Skeletal muscle satellite cell (primary cell): ENCODE data around the gene UGT1A9.
"Not testable (repeated sequence)": the region's sequence is repeated elsewhere in the genome, so short reads cannot be mapped to it uniquely, and the experiment has no call there.

Experiments used
- H3K27me3 ChIP-seq: 2 replicates; pipeline ENCODE4 v1.7.0; 2013; ENCODE audit warnings: low read length; ENCODE audit not compliant: control insufficient read depth, insufficient read depth
- H3K36me3 ChIP-seq: 2 replicates; pipeline ENCODE4 v1.7.0; 2013; ENCODE audit warnings: mild to moderate bottlenecking, control low read depth, low read length; ENCODE audit not compliant: insufficient read depth
- H3K4me1 ChIP-seq: 2 replicates; pipeline ENCODE4 v1.7.0; 2013; ENCODE audit warnings: low read length; ENCODE audit not compliant: control insufficient read depth, insufficient read depth
- H3K4me2 ChIP-seq: 2 replicates; pipeline ENCODE4 v1.7.0; 2013; ENCODE audit warnings: mild to moderate bottlenecking, low read length
- H3K4me3 ChIP-seq: 2 replicates; pipeline ENCODE4 v1.7.0; 2013; ENCODE audit warnings: low read length
- H3K9ac ChIP-seq: 2 replicates; pipeline ENCODE4 v1.7.0; 2013; ENCODE audit warnings: mild to moderate bottlenecking, low read depth, low read length, moderate library complexity
- H3K9me3 ChIP-seq: replicated peaks from 2 replicates; pipeline ENCODE4 v1.7.0; 2013; ENCODE audit warnings: mild to moderate bottlenecking, control low read depth, low read length

Gene UGT1A9

GRCh38 chr2:233655943-233656342, 15.8 kb upstream of the UGT1A9 start:
- H3K4me2 ChIP-seq, H3K9ac ChIP-seq, H3K4me1 ChIP-seq, H3K4me3 ChIP-seq, H3K9me3 ChIP-seq, H3K36me3 ChIP-seq, H3K27me3 ChIP-seq: not testable (repeated sequence)

GRCh38 chr2:233656443-233656842, 15.3 kb upstream of the UGT1A9 start:
- H3K27me3 ChIP-seq, result no peaks in the 10 kb centered on the region
- no peaks in the 10 kb centered on the region for H3K4me1 ChIP-seq
- H3K9me3 ChIP-seq, result no peaks in the 10 kb centered on the region
- no peak overlapping the region for H3K4me3 ChIP-seq
- no peaks in the 10 kb centered on the region for H3K36me3 ChIP-seq
- no peak overlapping the region for H3K9ac ChIP-seq
- no peak overlapping the region for H3K4me2 ChIP-seq

GRCh38 chr2:233658610-233659009, 13.1 kb upstream of the UGT1A9 start:
- H3K9ac ChIP-seq, result no peak overlapping the region
- no peak overlapping the region for H3K4me2 ChIP-seq
- H3K4me1 ChIP-seq, result no peaks in the 10 kb centered on the region
- no peaks in the 10 kb centered on the region for H3K36me3 ChIP-seq
- H3K9me3 ChIP-seq, result no peaks in the 10 kb centered on the region
- H3K4me3 ChIP-seq, result no peak overlapping the region
- no peaks in the 10 kb centered on the region for H3K27me3 ChIP-seq

- no peak overlapping the region for H3K4me2 ChIP-seq
- H3K9ac ChIP-seq, result no peak overlapping the region
- no peaks in the 10 kb centered on the region for H3K4me1 ChIP-seq
- H3K9me3 ChIP-seq, result no peaks in the 10 kb centered on the region
- no peak overlapping the region for H3K4me3 ChIP-seq
- H3K27me3 ChIP-seq, result no peaks in the 10 kb centered on the region
- H3K36me3 ChIP-seq, result no peaks in the 10 kb centered on the region
Observed at GRCh38 chr2:233663911-233664310, 7.8 kb upstream of the UGT1A9 start.

DNA sequence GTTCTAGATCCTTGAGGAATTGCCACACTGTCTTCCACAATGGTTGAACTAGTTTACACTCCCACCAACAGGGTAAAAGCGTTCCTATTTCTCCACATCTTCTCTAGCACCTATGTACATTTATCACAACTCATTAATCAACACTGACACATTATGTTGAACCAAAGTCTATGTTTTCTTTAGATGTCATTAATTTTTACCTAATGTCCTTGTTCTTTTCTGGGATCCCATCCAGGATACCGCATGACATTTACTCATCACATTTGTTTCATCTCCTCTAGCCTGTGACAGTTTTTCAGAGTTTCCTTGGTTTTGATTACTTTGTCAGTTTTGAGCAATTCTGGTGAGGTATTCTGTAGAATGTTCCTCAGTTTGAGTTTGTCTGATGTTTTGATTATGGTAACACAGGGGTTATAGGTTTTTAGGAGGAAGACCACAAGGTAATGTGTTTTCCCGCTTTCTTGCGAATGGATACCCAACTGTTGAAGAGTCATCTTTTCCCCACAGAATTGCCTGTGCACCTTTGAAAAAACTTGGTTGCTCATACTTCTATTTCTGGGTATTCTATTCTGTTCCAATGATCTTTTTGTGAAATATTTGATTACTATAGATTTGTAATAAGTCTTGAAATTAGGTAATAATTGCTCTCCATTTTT, 3.0 kb upstream of the UGT1A9 start:
- Histone ChIP-seq H3K9me3 (no peaks in the 10 kb centered on the region), H3K36me3 (no peaks in the 10 kb centered on the region), H3K9ac (no peak overlapping the region), H3K27me3 (no peaks in the 10 kb centered on the region), H3K4me3 (no peak overlapping the region), H3K4me1 (no peaks in the 10 kb centered on the region), H3K4me2 (no peak overlapping the region)

DNA sequence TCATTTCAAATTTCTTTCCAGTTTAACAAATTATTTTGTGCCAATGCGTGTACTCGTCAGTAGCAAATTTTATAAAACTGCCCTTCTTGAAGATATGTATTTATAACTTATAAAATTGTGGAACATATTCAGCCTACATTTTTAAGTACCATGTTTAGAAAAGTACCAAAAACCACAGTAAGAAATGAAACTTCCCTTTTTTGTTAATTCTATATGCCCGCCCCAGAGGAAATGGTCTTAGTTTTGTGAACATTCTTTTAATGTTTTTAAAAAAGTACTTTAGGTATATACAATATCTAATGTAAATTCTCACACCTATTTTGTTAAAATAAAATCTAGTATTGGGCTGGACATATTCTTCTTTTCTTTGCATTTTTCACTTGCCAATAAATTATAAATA, 1.2 kb downstream of the UGT1A9 start:
- Histone ChIP-seq H3K9me3 (no peaks in the 10 kb centered on the region), H3K36me3 (no peaks in the 10 kb centered on the region), H3K9ac (no peak overlapping the region), H3K4me1 (no peaks in the 10 kb centered on the region), H3K27me3 (no peaks in the 10 kb centered on the region), H3K4me2 (no peak overlapping the region), H3K4me3 (no peak overlapping the region)

DNA sequence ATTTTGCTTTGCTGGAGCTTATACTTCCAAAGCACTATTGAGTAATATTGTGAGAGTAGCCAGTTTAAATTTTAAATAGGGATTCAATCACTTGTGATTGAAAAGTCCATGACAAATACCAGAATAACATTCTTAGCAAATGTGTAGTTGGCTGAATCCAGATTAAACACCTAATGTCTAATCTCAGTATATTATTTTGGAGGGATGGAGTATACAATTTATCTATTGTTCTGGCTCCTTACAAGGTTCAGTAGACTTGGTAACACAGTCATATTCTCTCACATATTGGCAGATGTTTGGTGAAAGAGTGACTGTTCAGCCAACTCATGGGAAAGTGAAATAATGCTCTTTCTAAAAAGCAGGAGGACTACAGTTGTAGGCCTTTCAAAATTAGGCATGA, 2.2 kb downstream of the UGT1A9 start:
- no peaks in the 10 kb centered on the region for H3K36me3 ChIP-seq
- no peaks in the 10 kb centered on the region for H3K27me3 ChIP-seq

GRCh38 chr2:233674314-233674713, 2.6 kb downstream of the UGT1A9 start:
- Histone ChIP-seq H3K36me3 (no peaks in the 10 kb centered on the region), H3K4me2 (no peak overlapping the region), H3K4me3 (no peak overlapping the region), H3K9ac (no peak overlapping the region), H3K9me3 (no peaks in the 10 kb centered on the region), H3K4me1 (no peaks in the 10 kb centered on the region), H3K27me3 (no peaks in the 10 kb centered on the region)

More for the DNA sequence above, 2.2 kb downstream of the UGT1A9 start:
- Histone ChIP-seq H3K4me1 (no peaks in the 10 kb centered on the region), H3K9me3 (no peaks in the 10 kb centered on the region), H3K4me3 (no peak overlapping the region), H3K4me2 (no peak overlapping the region), H3K9ac (no peak overlapping the region)

DNA sequence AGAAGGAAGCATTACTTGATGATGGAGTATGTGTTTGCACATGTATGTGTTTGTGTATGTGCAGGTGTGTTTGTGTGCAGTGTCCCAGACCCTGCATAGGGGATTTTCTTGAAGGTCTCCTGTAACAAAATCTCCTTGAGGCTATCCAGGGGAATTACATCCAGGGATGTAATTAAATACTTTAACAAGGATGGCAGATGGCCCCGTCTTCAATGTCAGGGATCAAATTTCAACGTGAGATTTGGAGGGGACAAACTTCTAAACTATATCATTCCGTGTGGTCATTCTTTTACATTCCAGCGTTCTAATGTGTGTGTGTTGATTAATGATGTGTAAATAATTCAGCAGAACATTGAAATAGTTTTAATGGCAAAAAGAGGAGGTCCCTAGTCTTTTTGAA, 3.3 kb downstream of the UGT1A9 start:
- H3K9ac ChIP-seq, result no peak overlapping the region
- no peaks in the 10 kb centered on the region for H3K36me3 ChIP-seq
- no peaks in the 10 kb centered on the region for H3K4me1 ChIP-seq
- no peaks in the 10 kb centered on the region for H3K27me3 ChIP-seq
- no peak overlapping the region for H3K4me2 ChIP-seq
- no peak overlapping the region for H3K4me3 ChIP-seq
- H3K9me3 ChIP-seq, result no peaks in the 10 kb centered on the region

DNA sequence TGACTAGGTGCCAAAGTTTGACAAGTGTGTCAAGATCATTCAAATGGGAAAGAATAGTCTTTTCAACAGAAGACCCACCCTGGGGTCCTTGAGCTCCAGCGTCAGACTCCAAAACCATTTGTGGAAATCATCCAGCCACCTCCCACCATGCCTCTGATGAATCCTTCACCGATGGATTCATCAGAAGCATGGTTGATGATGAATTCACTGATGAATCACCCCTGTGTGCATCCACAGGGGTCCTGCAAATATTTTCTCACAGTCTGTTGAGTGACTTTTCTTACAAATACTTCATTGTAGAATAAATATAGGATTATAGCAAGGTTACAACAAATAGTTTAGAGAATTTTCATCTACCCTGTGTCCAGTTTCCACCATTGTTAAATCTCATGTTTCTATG, 4.3 kb downstream of the UGT1A9 start:
- no peaks in the 10 kb centered on the region for H3K9me3 ChIP-seq
- no peak overlapping the region for H3K4me3 ChIP-seq
- no peak overlapping the region for H3K9ac ChIP-seq
- H3K27me3 ChIP-seq, result no peaks in the 10 kb centered on the region
- H3K36me3 ChIP-seq, result no peaks in the 10 kb centered on the region
- no peak overlapping the region for H3K4me2 ChIP-seq
- no peaks in the 10 kb centered on the region for H3K4me1 ChIP-seq

- no peaks in the 10 kb centered on the region for H3K9me3 ChIP-seq
- H3K27me3 ChIP-seq, result peaks cover 4% of the 10 kb centered on the region
- no peak overlapping the region for H3K9ac ChIP-seq
- no peak overlapping the region for H3K4me3 ChIP-seq
- no peaks in the 10 kb centered on the region for H3K36me3 ChIP-seq
- H3K4me1 ChIP-seq, result no peaks in the 10 kb centered on the region
- no peak overlapping the region for H3K4me2 ChIP-seq
Observed at GRCh38 chr2:233679196-233679595, 7.5 kb downstream of the UGT1A9 start.

GRCh38 chr2:233680361-233681045, 8.8 kb downstream of the UGT1A9 start:
- Histone ChIP-seq H3K27me3 (peaks cover 4% of the 10 kb centered on the region), H3K4me2 (no peak overlapping the region), H3K4me3 (no peak overlapping the region), H3K9ac (no peak overlapping the region), H3K4me1 (no peaks in the 10 kb centered on the region), H3K9me3 (no peaks in the 10 kb centered on the region), H3K36me3 (no peaks in the 10 kb centered on the region)
